Renal cortex interstitium (tissue), 11 donors: Measurements from ENCODE around the gene TMEM164. TPM values are rescaled to one million over a fixed set of nuclear protein-coding genes. Genes with fewer than 3 reads are reported as not detected.

Experiments used
- DNase-seq, 11 donors: peaks; one replicate each; pipeline ENCODE4 v3.0.0-alpha.2; 2013; ENCODE audit warnings: low read depth in 9 of 11, low spot score in 4 of 11; ENCODE audit errors: extremely low read depth in 1 of 11
- polyA plus RNA-seq, 3 donors: library from polyadenylated mRNA; unstranded; fragments of 120-200 nt; gene quantifications; one replicate each; pipeline ENCODE4 v1.2.1, GENCODE V29; 2013; ENCODE audit not compliant: insufficient read length in 3 of 3

Gene TMEM164
- polyA plus RNA-seq, 3 donors = 36.6 to 40.8 (median 37.1) TPM

DNA sequence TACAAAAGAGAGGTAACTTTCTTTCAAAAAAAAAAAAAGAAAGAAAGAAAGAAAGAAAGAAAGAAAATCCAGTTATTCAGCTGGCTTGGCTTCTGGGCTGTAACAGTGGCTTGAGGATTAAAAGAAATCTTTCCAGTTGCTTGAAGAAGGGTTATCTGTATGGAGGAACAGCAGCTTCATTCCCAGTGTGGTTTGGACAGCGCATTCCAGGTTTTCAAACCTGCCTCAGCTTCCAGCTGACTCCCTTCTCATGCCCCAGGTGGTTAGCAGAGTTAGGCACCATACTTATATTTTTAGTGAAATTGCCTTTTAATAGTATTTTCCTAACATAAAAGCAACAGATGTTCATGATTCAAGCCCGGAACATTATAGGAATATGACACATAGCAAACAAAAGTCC is 48.6 kb downstream of the TMEM164 start:
- DNase-seq = no peak

DNA sequence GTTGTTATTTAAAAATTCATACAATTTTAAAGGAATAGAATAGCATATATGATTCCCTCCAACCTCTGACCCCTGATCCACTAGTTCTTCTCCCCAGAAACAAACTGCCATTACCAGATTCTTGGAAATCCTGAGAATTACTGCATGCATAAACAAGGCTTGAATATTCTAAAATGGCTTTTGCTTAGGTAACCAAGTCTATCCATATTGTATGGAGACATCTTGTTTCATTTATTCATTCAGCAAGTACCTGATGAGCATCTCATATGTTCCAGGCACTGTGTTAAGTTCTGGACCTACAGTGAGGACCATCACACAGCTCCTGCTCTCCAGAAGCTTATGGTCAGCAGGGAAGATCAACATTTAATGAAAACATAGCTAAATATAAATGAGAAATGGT is 49.4 kb downstream of the TMEM164 start:
- DNase-seq = no peak

DNA sequence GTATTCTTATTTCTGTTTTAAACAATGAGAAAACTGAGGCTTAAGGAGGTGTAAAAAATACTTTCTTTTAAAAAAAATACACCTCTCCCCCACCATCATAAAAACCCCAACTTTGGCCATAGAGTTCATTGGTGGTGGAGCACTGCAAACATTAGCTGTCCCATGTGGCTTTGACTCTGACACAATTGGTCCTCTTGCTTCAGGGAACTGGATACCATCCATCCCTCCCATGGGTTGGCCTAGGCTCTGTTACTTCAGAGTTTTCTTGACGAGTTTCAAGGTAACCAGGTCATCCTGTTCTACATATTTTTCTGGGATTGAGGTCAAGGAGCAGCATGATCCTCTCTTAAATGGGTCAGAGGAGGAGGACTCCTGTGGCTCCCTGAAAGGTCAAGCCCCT is 50.5 kb downstream of the TMEM164 start:
- DNase-seq = no peak

DNA sequence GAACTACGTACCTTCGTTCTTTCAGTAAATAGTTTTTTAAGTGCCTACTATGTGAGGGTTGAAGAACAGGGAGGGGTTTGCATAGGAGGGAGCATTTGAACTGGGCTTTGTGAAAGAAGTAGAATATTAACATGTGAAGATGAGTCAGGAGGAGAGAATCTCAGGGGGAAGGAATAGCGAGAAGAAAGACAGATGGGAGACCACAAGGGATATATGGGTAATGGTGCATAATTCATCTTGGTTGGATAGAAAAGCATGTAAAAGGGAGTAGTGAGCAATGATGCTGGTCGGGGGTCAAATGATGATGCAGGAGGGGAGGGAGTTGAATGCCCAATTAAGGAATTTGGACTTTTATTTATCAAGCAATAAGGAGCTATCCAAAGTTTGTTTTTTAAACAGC is 52.7 kb downstream of the TMEM164 start:
- no peak for DNase-seq

DNA sequence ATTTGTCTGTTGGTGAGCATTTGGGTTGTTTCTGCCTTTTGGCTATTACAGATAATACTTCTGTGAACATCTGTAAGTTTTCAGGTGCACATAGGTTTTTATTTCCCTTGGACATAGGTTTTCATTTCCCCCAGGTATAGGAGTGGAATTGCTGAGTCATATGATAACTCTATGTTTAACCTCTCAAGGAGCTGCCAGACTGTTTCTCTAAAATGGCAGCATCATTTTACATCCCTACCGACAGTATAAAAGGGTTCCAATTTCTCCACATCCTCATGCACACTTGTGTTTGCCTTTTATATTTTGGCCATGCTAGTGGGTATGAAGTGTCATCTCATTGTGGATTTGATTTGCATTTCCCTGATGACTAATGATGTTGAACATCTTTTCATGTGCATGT is 53.5 kb downstream of the TMEM164 start:
- no peak for DNase-seq

DNA sequence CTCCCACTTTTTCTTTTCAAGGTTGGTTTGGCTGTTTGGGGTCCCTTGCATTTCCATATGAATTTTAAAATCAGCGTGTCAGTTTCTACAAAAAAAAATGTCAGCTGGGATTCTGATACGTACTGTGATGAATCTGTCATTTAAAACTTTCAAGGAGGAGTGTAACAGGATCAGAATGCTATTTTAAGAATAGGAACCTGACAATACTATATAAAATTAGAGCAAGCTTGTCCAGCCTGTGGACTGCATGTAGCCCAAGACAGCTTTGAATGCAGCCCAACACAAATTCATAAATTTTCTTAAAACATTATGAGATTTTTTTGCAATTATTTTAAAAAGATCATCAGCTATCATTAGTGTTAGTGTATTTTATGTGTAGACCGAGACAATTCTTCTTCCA is 56.5 kb downstream of the TMEM164 start:
- DNase-seq = no peak

DNA sequence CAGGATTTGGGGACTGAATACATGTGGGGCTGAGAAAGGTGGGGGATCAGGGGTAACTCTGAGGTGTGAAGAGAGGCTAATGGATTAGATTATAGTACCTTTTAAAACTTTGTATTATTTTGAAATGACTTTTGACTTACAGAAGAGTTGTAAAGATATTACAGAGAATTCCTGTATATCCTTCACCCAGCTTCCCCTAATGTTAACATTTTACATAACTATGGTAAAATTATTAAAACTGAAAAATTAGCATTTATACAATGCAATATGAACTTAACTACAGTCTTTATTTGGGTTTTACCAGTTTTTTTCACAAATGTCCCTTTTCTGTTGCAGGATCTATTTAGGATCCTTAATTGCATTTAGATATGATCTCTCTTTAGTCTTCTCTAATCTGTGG is 57.4 kb downstream of the TMEM164 start:
- DNase-seq = no peak

DNA sequence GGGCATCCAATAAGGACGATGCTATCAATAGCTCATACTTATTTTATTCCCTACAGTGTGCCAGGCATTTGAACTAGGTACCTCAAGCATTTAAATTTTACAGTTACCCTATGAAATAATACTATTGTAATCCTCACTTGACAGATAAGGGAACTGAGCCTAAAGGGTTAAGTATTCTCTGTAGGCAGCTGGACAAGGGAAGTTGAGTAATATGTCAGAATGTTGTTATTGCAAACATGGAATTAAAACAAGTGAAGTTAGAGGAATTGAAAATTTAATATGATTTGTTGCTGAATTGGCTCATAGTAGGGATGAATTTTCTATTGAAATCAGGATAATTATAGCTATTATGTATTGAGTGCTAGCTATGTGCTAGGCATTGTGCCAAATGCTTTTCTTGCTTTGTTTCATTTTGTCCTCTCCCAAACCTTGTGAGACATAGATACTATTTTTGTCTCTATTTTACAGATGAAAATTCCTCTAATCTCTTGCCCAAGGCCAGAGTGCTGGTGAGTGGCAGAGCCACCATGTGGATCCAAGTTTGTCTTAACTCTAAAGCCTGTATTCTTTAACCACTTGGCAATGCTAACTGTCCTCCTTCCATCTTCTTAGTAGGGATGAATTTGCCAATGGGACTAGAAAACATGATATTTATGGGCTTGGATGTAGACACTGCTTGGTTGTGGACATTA is 58.1 kb downstream of the TMEM164 start:
- no peak for DNase-seq

DNA sequence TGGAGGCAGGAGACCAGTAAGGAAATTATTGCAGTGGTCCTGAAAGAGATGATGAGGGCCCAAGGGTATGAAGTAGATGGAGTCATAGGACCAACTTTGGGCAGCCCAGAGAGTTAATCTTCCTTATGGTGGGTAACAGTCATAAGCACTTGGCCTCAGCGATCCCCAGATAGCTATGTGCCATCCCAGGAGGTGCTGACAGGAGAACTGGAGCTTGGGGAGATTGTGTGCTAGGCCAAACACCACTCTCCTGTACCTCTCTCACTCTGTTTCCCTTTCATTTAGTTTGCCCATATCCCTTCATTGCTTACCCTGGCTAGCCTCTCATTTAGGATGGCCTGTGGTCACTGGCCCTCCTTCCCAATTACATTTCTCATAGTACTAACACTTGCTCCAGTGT is 60.0 kb downstream of the TMEM164 start:
- no peak for DNase-seq

DNA sequence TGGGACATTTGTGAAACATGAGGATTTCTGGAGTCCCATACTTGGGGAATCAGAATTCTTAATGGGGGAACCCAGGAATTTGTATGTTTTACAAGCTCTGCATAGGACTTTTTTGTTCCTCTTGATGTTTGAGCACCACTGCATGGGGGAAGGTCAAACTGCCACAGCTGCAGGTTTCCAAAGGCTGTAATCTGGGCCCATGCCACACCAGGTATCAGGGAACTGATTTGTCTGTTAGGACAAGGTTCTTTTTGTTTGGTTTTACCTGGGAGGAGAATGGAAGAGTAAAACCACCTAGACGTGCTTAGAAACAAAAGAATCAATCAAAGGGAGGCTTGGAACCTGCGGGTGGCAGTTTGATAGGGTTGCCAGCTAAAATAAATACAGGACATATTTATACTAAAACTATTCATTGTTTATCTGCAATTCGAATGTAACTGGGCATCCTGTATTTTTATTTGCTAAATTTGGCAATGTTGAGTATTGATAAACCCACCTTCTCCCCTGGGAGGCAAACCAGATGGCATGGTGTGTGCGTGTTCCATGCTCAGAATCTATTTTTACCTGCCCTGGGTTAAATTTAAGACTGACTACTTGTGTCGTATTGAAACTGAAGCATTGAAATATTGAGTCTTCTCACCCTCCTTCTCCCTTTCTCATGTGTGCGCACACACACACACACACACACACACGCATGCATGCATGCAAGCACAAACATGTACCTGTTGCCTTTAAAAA is 63.7 kb downstream of the TMEM164 start:
- DNase-seq = no peak

DNA sequence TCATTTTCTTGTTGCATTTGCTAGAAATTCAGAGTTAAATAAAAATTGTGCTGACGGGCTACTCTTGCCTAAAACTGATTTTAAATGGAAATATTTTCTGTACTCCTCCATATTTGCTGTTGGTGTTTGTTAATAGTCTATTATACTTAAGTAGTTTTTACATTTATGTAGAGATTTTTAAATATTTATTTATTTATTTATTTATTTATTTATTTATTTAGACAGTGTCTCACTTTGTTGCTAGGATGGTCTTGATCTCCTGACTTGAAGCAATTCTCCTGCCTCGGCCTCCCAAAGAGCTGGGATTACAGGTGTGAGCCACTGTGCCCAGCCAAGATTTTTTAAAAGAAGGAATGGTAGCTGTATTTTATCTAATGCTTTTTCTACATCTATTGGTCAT is 68.1 kb downstream of the TMEM164 start:
- DNase-seq = no peak

DNA sequence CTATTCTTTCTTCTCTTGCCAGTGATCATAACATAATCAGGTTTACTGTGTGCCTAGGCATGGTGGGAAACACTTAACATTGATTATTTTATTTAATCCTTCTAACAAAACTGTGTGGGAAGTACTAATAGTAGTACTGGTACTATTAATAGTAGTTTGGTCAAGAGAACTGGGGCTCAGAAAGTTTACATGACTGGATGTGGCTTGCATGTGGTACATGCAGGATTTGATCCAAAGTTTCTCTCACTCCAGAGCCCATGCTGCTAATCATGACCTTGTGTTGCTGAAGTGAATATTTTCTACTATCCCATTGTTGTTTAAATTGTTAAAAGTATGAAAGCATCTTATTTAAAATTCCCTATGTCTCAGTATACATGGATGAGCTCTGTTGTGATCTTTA is 78.4 kb downstream of the TMEM164 start:
- DNase-seq = no peak

DNA sequence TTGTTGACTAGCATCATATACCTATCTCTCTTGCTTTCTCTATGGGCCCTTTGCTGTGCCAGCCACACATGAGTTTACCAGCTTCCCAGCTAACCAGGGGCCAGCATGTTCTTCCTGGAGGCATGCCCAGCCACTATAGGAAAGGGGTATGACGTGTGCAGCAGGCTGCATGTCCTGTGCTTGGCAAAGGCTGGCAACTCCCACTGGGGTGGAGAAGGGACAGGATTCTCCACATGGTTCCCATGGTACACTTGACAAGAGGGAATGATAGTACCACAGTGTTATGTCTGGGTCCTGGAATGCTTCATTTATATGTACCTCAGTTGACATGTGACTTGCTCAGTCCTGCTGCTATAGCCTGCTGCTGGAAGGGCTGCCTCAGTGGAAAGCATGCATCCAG is 78.8 kb downstream of the TMEM164 start:
- DNase-seq = no peak

DNA sequence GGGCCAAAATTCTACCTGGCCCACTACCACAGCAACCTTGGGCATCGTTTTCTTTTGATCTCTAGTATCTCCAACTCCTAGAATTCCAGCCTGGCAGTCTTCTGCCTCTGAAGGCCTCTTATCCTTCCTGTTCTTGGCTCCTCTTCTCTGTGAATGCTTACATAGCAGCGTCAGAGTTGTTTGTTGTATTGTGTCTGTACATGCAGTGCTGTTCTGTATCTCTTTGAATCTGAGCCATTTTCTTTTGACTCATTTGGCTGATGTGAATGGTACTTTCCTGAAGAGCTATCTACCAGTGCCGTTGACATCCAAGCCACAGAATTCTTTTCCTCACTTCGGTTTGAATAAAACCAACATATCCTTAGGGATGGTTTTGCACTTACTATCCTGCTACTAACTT is 79.2 kb downstream of the TMEM164 start:
- DNase-seq = no peak

DNA sequence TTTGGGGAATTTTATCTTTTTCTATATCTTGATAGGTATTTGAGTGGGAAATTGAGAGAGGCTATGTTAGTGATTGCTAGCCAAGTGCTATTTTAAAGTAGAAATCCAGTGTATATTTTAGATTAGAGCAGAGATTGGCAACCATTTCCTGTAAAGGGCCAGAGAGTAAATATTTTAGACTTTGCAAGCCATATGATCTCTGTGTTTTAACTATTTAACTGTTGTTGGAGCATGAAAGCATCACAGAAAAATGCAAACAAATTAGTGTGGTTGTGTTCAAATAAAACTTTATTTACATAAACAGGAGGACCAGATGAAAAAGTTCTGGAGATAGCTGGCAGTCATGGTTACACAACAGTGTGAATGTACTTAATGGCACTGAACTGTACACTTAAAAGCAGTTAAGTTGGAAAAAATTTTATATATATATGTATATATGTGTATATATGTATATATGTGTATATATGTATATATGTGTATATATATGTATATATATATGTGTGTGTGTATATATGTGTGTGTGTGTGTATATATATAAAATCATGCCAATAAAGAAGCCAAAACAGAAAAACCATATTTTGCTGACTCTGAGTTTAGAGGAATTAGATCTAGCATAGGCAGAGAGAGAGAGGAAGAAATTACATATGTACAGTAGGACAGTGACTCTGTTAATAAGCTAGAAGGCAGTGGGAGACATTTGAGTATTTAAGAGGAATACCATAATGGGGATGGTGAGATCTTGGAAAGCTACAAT is 83.4 kb downstream of the TMEM164 start:
- no peak for DNase-seq

DNA sequence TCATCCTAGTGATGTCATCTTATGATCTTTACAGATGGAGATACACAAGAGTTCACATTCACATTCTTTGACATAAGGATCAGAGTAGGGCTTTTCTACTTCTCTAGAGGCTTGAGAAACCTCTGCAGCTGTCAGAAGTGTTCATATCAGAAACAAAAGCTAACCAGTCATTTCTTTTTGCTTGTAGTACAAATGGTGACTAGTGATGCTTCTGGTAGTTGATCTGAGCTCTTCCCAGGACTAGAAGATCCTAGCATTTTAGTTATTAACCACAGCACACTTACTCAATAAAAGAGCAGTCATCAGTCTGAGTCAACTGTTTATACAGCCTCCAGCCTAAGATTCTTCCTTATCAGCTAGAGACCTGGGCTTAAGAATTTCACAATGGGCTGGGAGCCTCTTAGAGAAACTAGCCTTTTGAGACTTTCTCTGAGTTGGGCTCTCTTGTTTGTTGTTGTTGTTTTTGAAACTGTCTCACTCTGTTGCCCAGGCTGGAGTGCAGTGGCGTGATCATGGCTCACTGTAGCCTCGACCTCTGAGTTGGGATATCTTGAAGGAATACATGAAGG is 84.1 kb downstream of the TMEM164 start:
- DNase-seq = no peak

DNA sequence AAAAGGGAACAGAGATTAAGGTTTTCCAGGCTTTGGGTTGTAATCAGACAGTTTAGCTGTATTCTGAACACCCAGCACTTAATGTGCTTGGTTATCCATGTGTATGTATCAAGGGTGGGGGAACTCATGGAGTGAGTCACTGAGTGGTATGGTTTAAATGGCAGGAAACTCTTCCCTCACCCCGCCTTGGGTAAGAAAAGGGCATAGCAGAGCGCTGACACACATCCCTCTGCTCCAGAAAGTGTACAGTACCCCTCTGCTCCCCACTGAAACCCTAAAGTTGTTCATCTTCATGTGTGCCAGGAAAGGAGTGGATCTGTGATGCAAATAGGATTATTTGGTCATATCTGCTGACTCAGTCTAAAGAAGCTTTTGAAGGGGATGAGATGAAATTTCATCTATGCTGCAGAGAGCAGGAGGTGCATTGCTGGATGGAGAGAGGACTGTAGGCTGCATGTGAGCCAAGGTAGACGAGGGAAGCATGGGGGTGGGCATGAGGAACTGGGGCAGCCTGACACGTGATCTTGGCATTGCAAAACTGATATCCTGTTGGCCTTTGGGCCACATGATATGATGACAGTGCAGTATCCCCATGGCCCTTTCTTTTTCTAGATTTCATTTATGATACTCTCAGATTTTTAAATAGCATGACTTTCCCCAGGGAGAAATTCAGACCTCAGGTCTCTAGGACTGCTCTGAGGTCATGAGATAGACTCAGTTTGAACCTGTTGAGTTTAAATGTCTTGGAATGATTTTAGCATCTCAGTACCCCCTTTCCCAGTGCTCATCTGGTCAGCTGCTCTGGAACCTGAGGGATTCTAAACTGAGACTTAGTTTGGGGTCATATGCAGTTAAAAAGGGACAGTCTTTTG is 84.8 kb downstream of the TMEM164 start:
- no peak for DNase-seq

DNA sequence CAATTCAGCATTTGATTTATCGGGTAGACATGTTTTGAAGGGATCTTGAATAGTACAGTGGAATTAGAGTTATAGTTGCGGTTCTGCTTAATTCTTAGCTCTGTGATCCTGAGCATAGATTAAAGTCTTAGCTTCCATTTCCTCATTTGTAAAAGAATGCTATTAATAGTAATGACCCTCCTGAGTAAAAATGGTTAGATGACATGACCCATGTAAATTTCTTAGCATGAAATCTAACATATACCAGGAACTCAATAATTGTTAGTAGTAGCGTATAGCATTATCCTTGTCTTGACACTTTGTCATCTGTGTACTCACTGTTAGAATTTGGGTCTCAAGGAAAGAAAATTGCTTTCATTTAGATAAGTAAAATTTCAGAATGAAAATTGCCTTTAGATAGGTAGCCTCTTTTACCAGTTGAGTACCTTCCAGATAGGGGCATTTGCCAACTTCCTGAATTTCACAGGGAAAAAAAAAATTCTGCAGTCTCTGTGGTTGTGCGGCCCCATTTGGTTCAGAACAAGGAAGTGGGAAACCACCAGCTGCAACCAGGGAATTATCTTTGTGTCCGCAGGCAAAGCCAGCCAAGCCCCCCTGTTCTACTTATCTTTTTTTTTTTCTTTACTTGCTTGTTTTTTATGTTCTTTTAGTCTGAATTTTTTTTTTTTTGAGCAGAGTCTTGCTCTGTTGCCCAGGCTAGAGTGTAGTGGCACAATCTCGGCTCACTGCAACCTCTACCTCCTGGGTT is 86.9 kb downstream of the TMEM164 start:
- no peak for DNase-seq
